Measurements from ENCODE around the gene ECSIT.
"Not testable (repeated sequence)": the region's sequence is repeated elsewhere in the genome, so short reads cannot be mapped to it uniquely, and the experiment has no call there.

Gene ECSIT

GRCh38 chr19:11475861-11476260, 53.1 kb downstream of the ECSIT start:
- DNase-seq: no peak

- DNase-seq: not testable (repeated sequence)
Observed at GRCh38 chr19:11475343-11475742, 53.6 kb downstream of the ECSIT start.

GRCh38 chr19:11473725-11474124, 55.2 kb downstream of the ECSIT start:
- no peak for DNase-seq

- DNase-seq: not testable (repeated sequence)
Observed at GRCh38 chr19:11468266-11468845, 60.6 kb downstream of the ECSIT start.

- DNase-seq: no peak
Observed at GRCh38 chr19:11465600-11465999, 63.3 kb downstream of the ECSIT start.

GRCh38 chr19:11464333-11465265, 64.3 kb downstream of the ECSIT start:
- DNase-seq: peak in 1 of 3 experiments; percentile 21

GRCh38 chr19:11463391-11463790, 65.5 kb downstream of the ECSIT start:
- DNase-seq: no peak

GRCh38 chr19:11461453-11461852, 67.5 kb downstream of the ECSIT start:
- no peak for DNase-seq

- peak in 1 of 3 experiments; percentile 32 for DNase-seq
Observed at GRCh38 chr19:11460207-11460606, 68.7 kb downstream of the ECSIT start.

- DNase-seq: not testable (repeated sequence)
Observed at GRCh38 chr19:11458912-11459311, 70.0 kb downstream of the ECSIT start.

GRCh38 chr19:11458236-11458900, 70.6 kb downstream of the ECSIT start:
- DNase-seq: no peak

GRCh38 chr19:11457831-11458230, 71.1 kb downstream of the ECSIT start:
- no peak for DNase-seq

- DNase-seq: no peak
Observed at GRCh38 chr19:11457115-11457514, 71.8 kb downstream of the ECSIT start.

- DNase-seq: no peak
Observed at GRCh38 chr19:11456659-11457058, 72.3 kb downstream of the ECSIT start.

Measured in NCI-H1417 (cell line).